DND-41 (cell line): ENCODE data around the gene C7orf25.
A peak's percentile ranks its signal among the peaks of the same experiment; 100 is the strongest.

ENCODE experiments used
- ATAC-seq: fragments of 200-7000 bp; cut with Tn5 transposase; 3 replicates; pipeline ENCODE4 v1.9.1; 2021; ENCODE audit warnings: low read depth; ENCODE audit not compliant: insufficient read depth
- DNase-seq: peaks from one replicate; pipeline ENCODE4 v3.0.0-alpha.2; 2020
- H2AFZ ChIP-seq: 2 replicates; pipeline ENCODE4 v1.6.0; 2012; ENCODE audit warnings: low read depth, low read length
- H3K27ac ChIP-seq: 2 replicates; pipeline ENCODE4 v1.5.1; 2012; ENCODE audit warnings: low read length, inconsistent platforms
- H3K27me3 ChIP-seq: fragments of 200-600 bp; sonication (generic); 2 replicates; pipeline ENCODE4 v1.6.0; 2012; ENCODE audit warnings: low read length, mild to moderate bottlenecking, inconsistent platforms; ENCODE audit not compliant: insufficient read depth, poor library complexity
- H3K36me3 ChIP-seq: 2 replicates; pipeline ENCODE4 v1.5.1; 2012; ENCODE audit warnings: low read length, inconsistent platforms; ENCODE audit not compliant: insufficient read depth
- H3K4me1 ChIP-seq: 2 replicates; pipeline ENCODE4 v1.5.1; 2012; ENCODE audit warnings: mild to moderate bottlenecking, low read length; ENCODE audit not compliant: insufficient read depth
- H3K4me2 ChIP-seq: 2 replicates; pipeline ENCODE4 v1.6.0; 2012; ENCODE audit warnings: mild to moderate bottlenecking, moderate library complexity, low read length, inconsistent platforms; ENCODE audit not compliant: insufficient read depth
- H3K4me3 ChIP-seq, 2 experiments: fragments of 200-600 bp in 1 of 2; shearing (Covaris generic) in 1 of 2; 2 replicates each; pipeline ENCODE4 v1.5.1; 2012 to 2016; ENCODE audit warnings: inconsistent platforms in 2 of 2, low read length in 2 of 2, mild to moderate bottlenecking in 2 of 2, low read depth in 1 of 2, moderate library complexity in 1 of 2
- H3K79me2 ChIP-seq: 2 replicates; pipeline ENCODE4 v1.6.0; 2012; ENCODE audit warnings: low read length, inconsistent platforms; ENCODE audit not compliant: insufficient read depth
- H3K9ac ChIP-seq: 2 replicates; pipeline ENCODE4 v1.6.0; 2012; ENCODE audit warnings: low read depth, mild to moderate bottlenecking, inconsistent platforms, low read length, moderate library complexity
- H3K9me3 ChIP-seq: 2 replicates; pipeline ENCODE4 v1.5.1; 2012; ENCODE audit warnings: low read length, moderate library complexity, mild to moderate bottlenecking, inconsistent platforms; ENCODE audit not compliant: insufficient read depth, severe bottlenecking
- H4K20me1 ChIP-seq: 2 replicates; pipeline ENCODE4 v1.6.0; 2012; ENCODE audit warnings: low read length; ENCODE audit not compliant: insufficient read depth
- EZH2 ChIP-seq: IDR thresholded peaks from 3 replicates; pipeline ENCODE4 v1.6.1; 2012; ENCODE audit warnings: borderline replicate concordance, low read depth, mild to moderate bottlenecking, moderate library complexity, low read length, inconsistent platforms; ENCODE audit not compliant: severe bottlenecking
- TF ChIP-seq, protein P1 (sequence below): IDR thresholded peaks from 2 replicates; pipeline ENCODE4 v1.5.1; 2012; ENCODE audit warnings: borderline replicate concordance, low read length, moderate library complexity, mild to moderate bottlenecking; ENCODE audit not compliant: poor library complexity, severe bottlenecking; ENCODE audit errors: extremely low read depth

C7orf25 gene

DNA sequence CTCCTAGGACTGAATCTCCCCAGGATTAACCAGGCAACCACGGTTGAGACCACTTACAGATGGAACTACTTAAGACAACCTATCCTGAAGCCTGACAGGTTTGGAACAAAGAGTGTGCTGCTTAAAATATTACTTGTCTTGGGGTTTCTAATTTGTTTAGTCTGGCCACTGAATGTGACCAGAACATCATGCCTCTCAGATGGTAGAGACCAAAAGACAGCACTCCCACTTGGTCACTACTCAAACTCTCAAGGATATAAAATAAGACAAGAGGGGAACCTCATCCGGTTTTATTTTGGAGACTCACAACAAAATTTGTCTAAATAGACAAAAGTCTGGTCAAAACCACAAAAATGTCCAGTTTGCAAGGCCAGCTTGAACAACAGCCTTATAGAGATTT, 35.7 kb upstream of the C7orf25 start:
- no peak overlapping the region for H3K27ac ChIP-seq

DNA sequence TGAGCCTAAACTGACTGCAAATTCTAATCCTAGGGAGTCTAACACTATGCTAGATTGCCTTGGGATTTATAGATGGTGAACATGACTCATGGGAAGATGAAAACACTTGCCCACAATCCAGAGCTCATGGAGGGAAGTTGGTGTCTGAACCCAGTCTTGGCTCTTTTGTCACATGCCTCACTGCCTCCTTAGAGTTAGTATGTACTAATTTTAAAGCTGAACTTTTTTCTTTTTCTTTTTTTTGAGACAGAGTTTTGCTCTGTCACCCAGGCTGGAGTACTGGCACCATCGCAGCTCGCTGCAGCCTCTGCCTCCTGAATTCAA, 34.7 kb upstream of the C7orf25 start:
- H3K4me3 ChIP-seq, result no peak overlapping the region
- H3K27me3 ChIP-seq, result no peaks in the 10 kb centered on the region
- H3K9me3 ChIP-seq, result no peaks in the 10 kb centered on the region
- no peaks in the 10 kb centered on the region for H3K79me2 ChIP-seq
- H2AFZ ChIP-seq, result no peak overlapping the region
- no peaks in the 10 kb centered on the region for H3K36me3 ChIP-seq
- no peak overlapping the region for H3K9ac ChIP-seq
- TF ChIP-seq EZH2, result no peak
- TF ChIP-seq, protein P1, sequence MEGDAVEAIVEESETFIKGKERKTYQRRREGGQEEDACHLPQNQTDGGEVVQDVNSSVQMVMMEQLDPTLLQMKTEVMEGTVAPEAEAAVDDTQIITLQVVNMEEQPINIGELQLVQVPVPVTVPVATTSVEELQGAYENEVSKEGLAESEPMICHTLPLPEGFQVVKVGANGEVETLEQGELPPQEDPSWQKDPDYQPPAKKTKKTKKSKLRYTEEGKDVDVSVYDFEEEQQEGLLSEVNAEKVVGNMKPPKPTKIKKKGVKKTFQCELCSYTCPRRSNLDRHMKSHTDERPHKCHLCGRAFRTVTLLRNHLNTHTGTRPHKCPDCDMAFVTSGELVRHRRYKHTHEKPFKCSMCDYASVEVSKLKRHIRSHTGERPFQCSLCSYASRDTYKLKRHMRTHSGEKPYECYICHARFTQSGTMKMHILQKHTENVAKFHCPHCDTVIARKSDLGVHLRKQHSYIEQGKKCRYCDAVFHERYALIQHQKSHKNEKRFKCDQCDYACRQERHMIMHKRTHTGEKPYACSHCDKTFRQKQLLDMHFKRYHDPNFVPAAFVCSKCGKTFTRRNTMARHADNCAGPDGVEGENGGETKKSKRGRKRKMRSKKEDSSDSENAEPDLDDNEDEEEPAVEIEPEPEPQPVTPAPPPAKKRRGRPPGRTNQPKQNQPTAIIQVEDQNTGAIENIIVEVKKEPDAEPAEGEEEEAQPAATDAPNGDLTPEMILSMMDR, result no peak
- H3K4me2 ChIP-seq, result no peak overlapping the region
- ATAC-seq (no peak), DNase-seq (no peak)
- no peaks in the 10 kb centered on the region; the same call in 1 of the 2 replicates for H3K4me1 ChIP-seq
- H3K27ac ChIP-seq, result no peak overlapping the region
- H4K20me1 ChIP-seq, result no peaks in the 10 kb centered on the region

More for the DNA sequence above, 35.7 kb upstream of the C7orf25 start:
- no peaks in the 10 kb centered on the region for H3K36me3 ChIP-seq
- no peak overlapping the region for H3K4me3 ChIP-seq
- DNase-seq, result no peak
- no peak overlapping the region for H2AFZ ChIP-seq
- no peaks in the 10 kb centered on the region for H3K27me3 ChIP-seq
- no peak for ATAC-seq
- H3K9ac ChIP-seq, result no peak overlapping the region
- no peak overlapping the region for H3K4me2 ChIP-seq
- TF ChIP-seq EZH2, result no peak
- TF ChIP-seq, protein P1, result no peak
- H3K79me2 ChIP-seq, result no peaks in the 10 kb centered on the region
- no peaks in the 10 kb centered on the region for H4K20me1 ChIP-seq
- H3K9me3 ChIP-seq, result no peaks in the 10 kb centered on the region
- no peaks in the 10 kb centered on the region; the same call in 1 of the 2 replicates for H3K4me1 ChIP-seq

DNA sequence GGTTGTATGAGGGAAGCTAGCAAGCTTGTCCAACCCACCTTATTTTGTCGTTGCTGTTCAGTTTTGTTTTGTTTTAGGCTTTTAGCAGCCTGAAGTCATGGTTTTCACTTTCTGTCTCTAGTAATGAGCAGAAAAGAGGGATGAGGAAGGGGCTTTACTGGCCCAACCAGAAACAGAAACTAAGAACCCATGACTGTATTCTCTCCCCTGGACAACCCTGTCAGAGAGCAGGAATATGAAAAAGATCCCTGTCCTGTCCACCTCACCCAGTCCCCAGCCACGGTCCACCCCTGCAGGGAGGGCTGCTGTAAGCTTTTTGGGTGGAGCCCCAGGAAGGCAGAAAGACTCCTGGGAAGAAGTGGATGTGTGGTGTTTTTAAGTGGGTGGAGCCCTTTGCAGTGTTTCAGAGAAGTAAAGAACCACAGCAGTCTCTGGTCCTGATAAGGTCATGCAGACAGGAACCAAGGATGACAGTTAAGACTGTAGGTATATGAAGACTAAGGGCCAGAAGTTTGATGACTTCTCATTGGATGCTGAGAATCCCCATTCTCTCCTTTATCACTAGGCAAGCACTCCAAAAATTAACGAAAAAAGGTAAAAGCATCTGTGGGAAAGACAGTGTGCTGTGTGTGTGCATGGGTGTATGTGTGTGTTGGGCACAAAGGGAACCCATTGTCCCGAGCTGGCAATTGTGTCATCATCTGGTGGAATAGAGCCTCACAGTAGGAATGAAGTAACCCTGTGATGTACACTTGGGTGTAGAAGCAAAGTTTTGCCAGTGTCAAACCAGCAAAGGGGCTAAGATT, 34.2 kb upstream of the C7orf25 start:
- no peaks in the 10 kb centered on the region for H3K9me3 ChIP-seq
- no peaks in the 10 kb centered on the region; the same call in 1 of the 2 replicates for H3K4me1 ChIP-seq
- H4K20me1 ChIP-seq, result no peaks in the 10 kb centered on the region
- TF ChIP-seq, protein P1, result no peak
- no peak for TF ChIP-seq EZH2
- H3K4me3 ChIP-seq, result no peak overlapping the region
- H3K4me2 ChIP-seq, result no peak overlapping the region; the same call in 1 of the 2 replicates
- no peaks in the 10 kb centered on the region for H3K36me3 ChIP-seq
- no peaks in the 10 kb centered on the region for H3K79me2 ChIP-seq
- H2AFZ ChIP-seq, result 0 out of 2 replicates have a peak overlapping the region, but pooled peaks have one; percentile 8
- ATAC-seq, result peak; percentile 53; the same call in 2 of the 3 replicates
- H3K27ac ChIP-seq, result no peak overlapping the region
- no peak overlapping the region for H3K9ac ChIP-seq
- no peak for DNase-seq
- no peaks in the 10 kb centered on the region for H3K27me3 ChIP-seq
